PC-3 (cell line): ENCODE data around the gene CDH4. TPM values are rescaled to one million over a fixed set of nuclear protein-coding genes. Genes with fewer than 3 reads are reported as not detected.

Source experiments
- ATAC-seq: fragments of 200-7000 bp; cut with Tn5 transposase; 2 replicates; pipeline ENCODE4 v1.9.1; 2020; ENCODE audit warnings: mild to moderate bottlenecking, moderate library complexity
- BruUV-seq: library from RNA; stranded (reverse); fragments of 400-500 nt; replicated peaks from 2 replicates; lab custom pipeline; 2021; lab: Mats Ljungman, UMichigan
- CTCF ChIA-PET: fragments of 300-600 bp; sonication (Branson Sonifier 250); formaldehyde crosslinking; loops from one replicate; lab custom pipeline; 2022; ENCODE audit warnings: antibody characterized with exemption; lab: Charles Lee
- POLR2A ChIA-PET: fragments of 300-600 bp; sonication (Branson Sonifier 250); formaldehyde crosslinking; loops from one replicate; lab custom pipeline; 2022; ENCODE audit warnings: antibody characterized with exemption; ENCODE audit not compliant: unreplicated experiment; lab: Charles Lee
- DNase-seq: peaks from one replicate; pipeline ENCODE4 v3.0.0-alpha.2; 2015
- H2AFZ ChIP-seq: fragments of 300-600 bp; sonication (generic); 2 replicates; pipeline ENCODE4 v1.6.0; 2016; ENCODE audit warnings: antibody characterized with exemption, low read length
- H3F3A ChIP-seq: fragments of 300-600 bp; sonication (generic); one replicate; pipeline ENCODE4 v1.6.0; 2017; ENCODE audit warnings: antibody characterized with exemption, low read length, control low read depth, mild to moderate bottlenecking; ENCODE audit not compliant: unreplicated experiment
- H3K27ac ChIP-seq: fragments of 300-600 bp; sonication (generic); 2 replicates; pipeline ENCODE4 v1.5.1; 2016; ENCODE audit warnings: mild to moderate bottlenecking, low read length
- H3K27me3 ChIP-seq: fragments of 300-600 bp; sonication (generic); 2 replicates; pipeline ENCODE4 v1.6.1; 2016; ENCODE audit warnings: low read length, mixed read lengths
- H3K36me3 ChIP-seq: fragments of 300-600 bp; sonication (generic); 2 replicates; pipeline ENCODE4 v1.6.1; 2016; ENCODE audit warnings: low read depth, mixed run types, low read length, mixed read lengths
- H3K4me1 ChIP-seq: fragments of 300-600 bp; sonication (generic); 2 replicates; pipeline ENCODE4 v1.5.1; 2016; ENCODE audit warnings: low read length; ENCODE audit not compliant: insufficient read depth
- H3K4me2 ChIP-seq: fragments of 300-600 bp; sonication (generic); 2 replicates; pipeline ENCODE4 v1.6.0; 2016; ENCODE audit warnings: low read length
- H3K4me3 ChIP-seq: fragments of 300-600 bp; sonication (generic); 2 replicates; pipeline ENCODE4 v1.5.1; 2016; ENCODE audit warnings: mild to moderate bottlenecking, low read length, mixed read lengths
- H3K79me2 ChIP-seq: fragments of 300-600 bp; sonication (generic); 2 replicates; pipeline ENCODE4 v1.6.1; 2017; ENCODE audit warnings: low read length, mixed read lengths
- H3K9ac ChIP-seq: fragments of 300-600 bp; sonication (generic); 2 replicates; pipeline ENCODE4 v1.6.0; 2016; ENCODE audit warnings: mild to moderate bottlenecking, low read length
- H3K9me2 ChIP-seq: fragments of 300-600 bp; sonication (generic); replicated peaks from 2 replicates; pipeline ENCODE4 v1.6.1; 2016; ENCODE audit warnings: mixed run types, low read length, mixed read lengths
- H3K9me3 ChIP-seq: fragments of 300-600 bp; sonication (generic); 2 replicates; pipeline ENCODE4 v1.6.1; 2016; ENCODE audit warnings: low read length, mixed read lengths
- H4K20me1 ChIP-seq: fragments of 300-600 bp; sonication (generic); 2 replicates; pipeline ENCODE4 v1.6.1; 2016; ENCODE audit warnings: low read length, mixed read lengths
- EZH2 ChIP-seq: fragments of 300-600 bp; sonication (generic); IDR thresholded peaks from one replicate; pipeline ENCODE4 v1.6.1; 2017; ENCODE audit warnings: antibody characterized with exemption, mild to moderate bottlenecking, low read length; ENCODE audit not compliant: unreplicated experiment
- EZH2phosphoT487 ChIP-seq: fragments of 300-600 bp; sonication (generic); IDR thresholded peaks from 2 replicates; pipeline ENCODE4 v1.6.1; 2018; ENCODE audit warnings: mild to moderate bottlenecking, antibody characterized with exemption, low read length, borderline replicate concordance
- intact Hi-C: fragments of 100-400 bp; cut with micrococcal nuclease; formaldehyde crosslinking; loops from 2 replicates; pipeline ENCODE4 v1.9.0; 2023
- total RNA-seq: library from RNA; depleted of rRNA; stranded (reverse); fragments of >200 nt; gene quantifications from 2 replicates; pipeline ENCODE4 v1.2.3, GENCODE V29; 2014
- TF ChIP-seq, protein P1 (sequence below): fragments of 300-600 bp; sonication (generic); conservative IDR thresholded peaks from 2 replicates; pipeline ENCODE4 v1.5.1; 2017; ENCODE audit warnings: antibody characterized with exemption, low read depth, mild to moderate bottlenecking, low read length

CDH4 gene
- total RNA-seq, 1 experiment from 2014 or later, result not detected

DNA sequence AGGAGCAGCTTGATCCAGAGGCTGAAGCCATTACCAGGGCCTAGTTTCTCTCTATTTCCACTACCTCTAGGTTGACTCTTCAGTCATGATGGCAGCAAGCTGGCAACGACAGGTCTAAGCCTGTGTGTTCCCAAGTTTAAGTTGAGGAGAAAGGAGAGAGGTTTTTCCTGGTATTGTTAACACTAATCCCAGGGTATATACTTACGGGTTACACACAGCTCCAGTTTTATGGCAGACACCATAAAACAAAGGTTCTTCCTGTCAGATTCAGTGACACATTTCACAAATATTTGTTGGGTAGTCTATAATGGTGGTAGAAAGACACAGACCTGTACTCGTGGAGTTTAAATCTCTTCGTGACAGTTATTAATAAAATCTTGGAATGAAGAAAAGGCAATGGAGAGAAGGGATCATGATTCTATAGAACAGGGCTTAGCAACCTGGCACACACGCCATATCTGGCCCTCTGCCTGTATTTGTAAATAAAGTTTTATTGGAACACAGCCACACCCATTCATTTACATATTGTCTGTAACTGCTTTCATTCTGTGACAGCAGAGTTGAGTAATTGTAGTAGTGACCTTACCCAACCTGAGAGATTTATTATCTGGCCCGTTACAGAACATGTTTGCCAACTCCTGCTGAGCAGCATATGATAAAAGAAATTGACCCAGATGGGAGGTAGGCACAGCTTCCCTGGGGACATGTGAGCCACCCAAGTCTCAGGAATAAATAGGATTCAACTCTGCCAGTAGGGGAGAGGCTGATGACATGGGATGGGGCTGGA is 323.3 kb downstream of the CDH4 start:
- intact Hi-C loops, result no loop called here
- Histone ChIP-seq H3K4me2 (no peak overlapping the region), H4K20me1 (no peaks in the 10 kb centered on the region), H3K27me3 (peaks cover 10% of the 10 kb centered on the region), H3K79me2 (no peaks in the 10 kb centered on the region), H3K9me3 (no peaks in the 10 kb centered on the region), H3K9me2 (no peaks in the 10 kb centered on the region), H2AFZ (no peak overlapping the region), H3K9ac (no peak overlapping the region), H3K27ac (no peak overlapping the region), H3K4me3 (no peak overlapping the region), H3K36me3 (no peaks in the 10 kb centered on the region), H3K4me1 (no peaks in the 10 kb centered on the region), H3F3A (no peaks in the 10 kb centered on the region)
- no peak for ATAC-seq
- ChIA-PET CTCF (no interaction called here), POLR2A (no interaction called here)
- no peak for DNase-seq
- TF ChIP-seq EZH2phosphoT487, result no peak
- TF ChIP-seq, protein P1, sequence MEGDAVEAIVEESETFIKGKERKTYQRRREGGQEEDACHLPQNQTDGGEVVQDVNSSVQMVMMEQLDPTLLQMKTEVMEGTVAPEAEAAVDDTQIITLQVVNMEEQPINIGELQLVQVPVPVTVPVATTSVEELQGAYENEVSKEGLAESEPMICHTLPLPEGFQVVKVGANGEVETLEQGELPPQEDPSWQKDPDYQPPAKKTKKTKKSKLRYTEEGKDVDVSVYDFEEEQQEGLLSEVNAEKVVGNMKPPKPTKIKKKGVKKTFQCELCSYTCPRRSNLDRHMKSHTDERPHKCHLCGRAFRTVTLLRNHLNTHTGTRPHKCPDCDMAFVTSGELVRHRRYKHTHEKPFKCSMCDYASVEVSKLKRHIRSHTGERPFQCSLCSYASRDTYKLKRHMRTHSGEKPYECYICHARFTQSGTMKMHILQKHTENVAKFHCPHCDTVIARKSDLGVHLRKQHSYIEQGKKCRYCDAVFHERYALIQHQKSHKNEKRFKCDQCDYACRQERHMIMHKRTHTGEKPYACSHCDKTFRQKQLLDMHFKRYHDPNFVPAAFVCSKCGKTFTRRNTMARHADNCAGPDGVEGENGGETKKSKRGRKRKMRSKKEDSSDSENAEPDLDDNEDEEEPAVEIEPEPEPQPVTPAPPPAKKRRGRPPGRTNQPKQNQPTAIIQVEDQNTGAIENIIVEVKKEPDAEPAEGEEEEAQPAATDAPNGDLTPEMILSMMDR, result no peak
- no peak for TF ChIP-seq EZH2
- no TSS peak for BruUV-seq

DNA sequence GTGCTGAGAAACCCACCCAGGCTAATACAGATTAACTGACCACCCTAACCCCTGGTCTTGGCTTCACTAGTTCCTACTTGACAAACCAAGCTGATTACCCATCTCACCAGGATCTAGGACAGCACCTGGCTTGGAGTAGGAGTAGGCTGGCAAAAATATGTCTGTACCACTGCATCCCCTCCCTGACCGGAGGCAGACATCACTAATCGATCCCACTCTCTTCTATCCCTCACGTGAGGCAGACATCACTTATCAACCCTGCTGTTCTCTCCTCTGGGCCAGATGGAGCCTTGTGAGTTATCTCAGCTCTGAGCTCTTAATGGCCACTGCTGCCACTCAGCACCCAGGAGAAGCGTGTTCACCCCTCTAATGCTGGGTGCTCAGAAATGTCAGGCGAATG is 324.3 kb downstream of the CDH4 start:
- BruUV-seq, result no TSS peak
- CTCF ChIA-PET, result no interaction called here
- H3K9me2 ChIP-seq, result no peaks in the 10 kb centered on the region

More for the DNA sequence above, 324.3 kb downstream of the CDH4 start:
- Histone ChIP-seq H3K4me3 (no peak overlapping the region), H2AFZ (no peak overlapping the region), H3K9me3 (no peaks in the 10 kb centered on the region), H3K36me3 (no peaks in the 10 kb centered on the region), H4K20me1 (no peaks in the 10 kb centered on the region), H3K9ac (no peak overlapping the region), H3K79me2 (no peaks in the 10 kb centered on the region), H3K27me3 (peaks cover 8% of the 10 kb centered on the region), H3K4me2 (no peak overlapping the region), H3F3A (no peaks in the 10 kb centered on the region), H3K4me1 (no peaks in the 10 kb centered on the region), H3K27ac (no peak overlapping the region)
- TF ChIP-seq, protein P1, result no peak
- TF ChIP-seq EZH2phosphoT487 (no peak), EZH2 (no peak)
- POLR2A ChIA-PET, result no interaction called here
- DNase-seq, result no peak
- intact Hi-C loops, result no loop called here
- no peak for ATAC-seq
